ENCODE results near the gene GP5. TPM values are rescaled to one million over a fixed set of nuclear protein-coding genes. Genes with fewer than 3 reads are reported as not detected.
A peak's percentile ranks its signal among the peaks of the same experiment; 100 is the strongest.

GP5 gene
- total RNA-seq, 1 experiment from 2014 or later = not detected

GRCh38 chr3:194384156-194384555, 14.9 kb downstream of the GP5 start:
- no peak overlapping the region for H3K27ac ChIP-seq (ENCODE audit: insufficient read length, low read depth, low read length)
- no peaks in the 10 kb centered on the region for H3K79me2 ChIP-seq (ENCODE audit: insufficient read depth, low read length)
- H3K23me2 ChIP-seq (ENCODE audit: insufficient read length, low read depth, low read length, poor library complexity, severe bottlenecking) = no peaks in the 10 kb centered on the region
- no peak overlapping the region for H2AK5ac ChIP-seq (ENCODE audit: insufficient read length, low read length)
- H2BK20ac ChIP-seq (ENCODE audit: low read depth, low read length, poor library complexity, severe bottlenecking) = no peak overlapping the region
- no peaks in the 10 kb centered on the region; the same call in 1 of the 2 replicates for H3K4me1 ChIP-seq (ENCODE audit: insufficient read depth, low read length)
- H3K27me3 ChIP-seq (ENCODE audit: insufficient read depth, low read length) = no peaks in the 10 kb centered on the region
- H3K9ac ChIP-seq (ENCODE audit: extremely low read depth, insufficient read length, low read length) = no peak overlapping the region
- H3K18ac ChIP-seq (ENCODE audit: insufficient read length, low read depth, low read length) = no peak overlapping the region
- H3K79me1 ChIP-seq (ENCODE audit: insufficient read depth, low read depth, low read length, poor library complexity, severe bottlenecking) = no peaks in the 10 kb centered on the region
- Mint-ChIP-seq H3K27ac (no peak overlapping the region), H3K4me1 (peaks cover 39 to 56% of the 10 kb centered on the region in 2 experiments), H3K9me3 (no peaks in the 10 kb centered on the region), H3K27me3 (ENCODE audit: low read depth) (peaks cover 6% of the 10 kb centered on the region), H3K36me3 (ENCODE audit: insufficient read depth in 1 of 3, low read depth in 3 of 3) (no peaks in the 10 kb centered on the region), H3K4me3 (no peak overlapping the region)
- H4K20me1 ChIP-seq (ENCODE audit: control insufficient read depth, insufficient read depth, insufficient read length) = no peaks in the 10 kb centered on the region
- no peak overlapping the region for H4K5ac ChIP-seq (ENCODE audit: insufficient read length, low read depth, low read length)
- WGBS (ENCODE audit: extremely low coverage, insufficient read length, low lambda C conversion rate) = no CpG with 5 or more reads among the region's 6 CpGs
- H3T11ph ChIP-seq (ENCODE audit: low read length) = no peak overlapping the region
- no peak overlapping the region for H2BK120ac ChIP-seq (ENCODE audit: low read depth, low read length, poor library complexity, severe bottlenecking)
- no peak overlapping the region for H3K4ac ChIP-seq (ENCODE audit: low read depth, low read length)
- H3K23ac ChIP-seq (ENCODE audit: insufficient read length, low read depth, low read length) = no peak overlapping the region
- H2BK12ac ChIP-seq (ENCODE audit: insufficient read length, low read depth, low read length) = no peak overlapping the region
- no peak overlapping the region for H2BK15ac ChIP-seq (ENCODE audit: low read depth, low read length)
- no peak overlapping the region for H3K14ac ChIP-seq (ENCODE audit: insufficient read depth, low read length)
- H2AFZ ChIP-seq (ENCODE audit: low read length) = no peak overlapping the region
- H3K9me3 ChIP-seq (ENCODE audit: control insufficient read depth, low read depth, low read length) = no peaks in the 10 kb centered on the region
- peak; percentile 22 for DNase-seq
- no peak overlapping the region for H3K56ac ChIP-seq (ENCODE audit: insufficient read length, low read depth, low read length)
- H2BK5ac ChIP-seq (ENCODE audit: insufficient read length, low read length) = no peak overlapping the region
- no peak for TF ChIP-seq CTCF (conservative IDR thresholded peaks at IDR 0.05)
- H4K91ac ChIP-seq (ENCODE audit: insufficient read length, low read depth, low read length) = no peak overlapping the region
- no peak overlapping the region for H3K4me2 ChIP-seq (ENCODE audit: insufficient read depth, insufficient read length, low read length)
- no peak overlapping the region for H4K8ac ChIP-seq (replicated peaks; ENCODE audit: insufficient read length, low read depth, low read length)

Data from H9 (cell line).